Stimulated activated CD8-positive, alpha-beta memory T cell treated with anti-CD3 and anti-CD28 coated beads, Interleukin-15, amount 100 ng/mL, for 48 hours (primary cell): ENCODE measurements around the gene CCDC88B.

ENCODE experiments used
- DNase-seq, 2 donors: peaks; one replicate each; pipeline ENCODE4 v3.0.0-alpha.2; 2020; ENCODE audit warnings: low read depth in 2 of 2

CCDC88B gene

GRCh38 chr11:64384981-64385944 is 45.3 kb downstream of the CCDC88B start:
- DNase-seq = no peak

GRCh38 chr11:64385945-64386704 is 46.1 kb downstream of the CCDC88B start:
- peak in 1 of 2 donors; percentile 5 for DNase-seq

- DNase-seq = no peak
Measured at GRCh38 chr11:64387916-64388315, 47.9 kb downstream of the CCDC88B start.

- no peak for DNase-seq
Measured at GRCh38 chr11:64388894-64389293, 48.9 kb downstream of the CCDC88B start.

GRCh38 chr11:64389851-64390250 is 49.8 kb downstream of the CCDC88B start:
- no peak for DNase-seq

DNA sequence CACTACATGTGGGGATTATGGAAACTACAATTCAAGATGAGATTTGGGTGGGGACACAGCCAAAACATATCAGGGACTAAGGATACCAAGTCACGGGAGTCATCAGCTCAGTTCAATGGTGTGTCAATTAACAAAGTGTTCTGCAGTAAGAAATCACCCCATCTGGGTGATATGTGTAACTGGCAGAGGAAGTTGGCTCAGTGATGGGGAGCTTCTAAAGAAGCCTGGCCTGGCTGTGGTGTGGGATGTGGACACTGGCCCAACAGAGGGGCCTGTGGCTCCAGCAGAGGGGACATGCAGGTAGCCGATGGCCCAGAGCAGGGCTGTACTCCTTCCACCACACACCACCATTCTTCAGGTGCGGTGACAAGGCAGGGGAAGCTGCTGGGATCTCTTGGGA is 50.6 kb downstream of the CCDC88B start:
- no peak for DNase-seq

- DNase-seq = no peak
Measured at GRCh38 chr11:64391839-64392238, 51.8 kb downstream of the CCDC88B start.

GRCh38 chr11:64395545-64396078 is 55.6 kb downstream of the CCDC88B start:
- no peak for DNase-seq

GRCh38 chr11:64396079-64396591 is 56.1 kb downstream of the CCDC88B start:
- no peak for DNase-seq

- DNase-seq = no peak
Measured at GRCh38 chr11:64400102-64400501, 60.1 kb downstream of the CCDC88B start.

DNA sequence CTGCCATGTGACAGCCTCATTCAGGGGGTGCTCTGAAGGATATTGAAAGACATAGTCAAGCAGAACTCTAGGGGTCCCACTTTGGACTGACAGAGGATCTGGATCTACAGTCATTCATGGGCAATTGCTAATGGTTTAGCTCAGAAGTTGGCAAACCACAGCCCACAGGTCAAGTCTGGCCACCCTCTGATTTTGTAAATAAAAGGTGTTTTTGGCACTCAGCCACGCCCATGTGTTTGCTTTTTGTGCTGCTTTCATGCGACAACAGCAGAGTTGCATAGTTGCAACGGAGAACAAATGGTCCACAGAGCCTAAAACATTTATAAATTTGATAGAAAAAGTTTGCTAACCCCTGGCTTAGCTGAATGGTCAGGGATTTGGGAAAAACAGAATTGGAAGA is 60.7 kb downstream of the CCDC88B start:
- no peak for DNase-seq

- no peak for DNase-seq
Measured at GRCh38 chr11:64401775-64402174, 61.8 kb downstream of the CCDC88B start.

GRCh38 chr11:64403106-64403505 is 63.1 kb downstream of the CCDC88B start:
- DNase-seq = no peak

- DNase-seq = no peak
Measured at GRCh38 chr11:64406221-64406946, 66.4 kb downstream of the CCDC88B start.
